K562 (cell line): ENCODE data around the gene TMPRSS5. TPM values are rescaled to one million over a fixed set of nuclear protein-coding genes. Genes with fewer than 3 reads are reported as not detected.

Experiments used
- ATAC-seq: fragments of 200-7000 bp; cut with Tn5 transposase; 3 replicates; pipeline ENCODE4 v1.9.1; 2020; ENCODE audit warnings: moderate library complexity
- BruUV-seq: library from RNA; stranded (reverse); fragments of 400-500 nt; replicated peaks from 2 replicates; lab custom pipeline; 2021; lab: Mats Ljungman, UMichigan
- CTCF ChIA-PET: fragments of 300-600 bp; formaldehyde crosslinking; extraction: SDS; loops from one replicate; lab custom pipeline; 2021; ENCODE audit warnings: low intra/inter-chr PET ratio; lab: Yijun Ruan, JAX
- POLR2A ChIA-PET: fragments of 300-600, 350-650 bp; sonication (Branson Sonifier 250); formaldehyde crosslinking; extraction: SDS; loops from one replicate; lab custom pipeline; 2021; ENCODE audit warnings: antibody characterized with exemption, inconsistent platforms; lab: Yijun Ruan, JAX
- DNase-seq, 4 experiments: peaks; one replicate each; pipeline versions ENCODE4 v3.0.0 to v3.0.0-alpha.2; 2011 to 2018; ENCODE audit warnings: low spot score in 3 of 4, mixed read lengths in 3 of 4; ENCODE audit errors: extremely low read depth in 1 of 4
- FAIRE-seq: peaks from 2 replicates; lab custom pipeline; 2011; peaks lifted over from hg19 to GRCh38; lab: Jason Lieb, UNC
- H2AFZ ChIP-seq: 2 replicates; pipeline ENCODE4 v1.6.0; 2011; ENCODE audit warnings: low read depth, low read length, control low read depth, inconsistent platforms
- H3K27ac ChIP-seq: fragments of 200-600 bp; 3 replicates; pipeline ENCODE4 v1.8.0; 2011; ENCODE audit warnings: low read depth, mild to moderate bottlenecking, control low read depth, inconsistent platforms, low read length, moderate library complexity, mixed read lengths; ENCODE audit errors: extremely low read depth
- H3K27me3 ChIP-seq, 2 experiments: fragments of 300-600 bp in 1 of 2; 2 replicates in 1 of 2; 3 replicates in 1 of 2; pipeline versions ENCODE4 v1.6.0 to v1.8.0; 2011; ENCODE audit warnings: inconsistent platforms in 2 of 2, low read length in 2 of 2, mild to moderate bottlenecking in 1 of 2, mixed read lengths in 1 of 2, moderate library complexity in 1 of 2; ENCODE audit not compliant: control insufficient read depth in 2 of 2, insufficient read depth in 2 of 2
- H3K36me3 ChIP-seq: fragments of 300-600 bp; 3 replicates; pipeline ENCODE4 v1.8.0; 2011; ENCODE audit warnings: mild to moderate bottlenecking, low read length, inconsistent platforms; ENCODE audit not compliant: control insufficient read depth, insufficient read depth
- H3K4me1 ChIP-seq, 2 experiments: fragments of 200-600 bp in 1 of 2; replicated peaks in 1 of 2; 2 replicates in 1 of 2; 3 replicates in 1 of 2; pipeline versions ENCODE4 v1.5.1 to v1.8.0; 2011; ENCODE audit warnings: inconsistent platforms in 2 of 2, low read length in 2 of 2, mild to moderate bottlenecking in 1 of 2, mixed read lengths in 1 of 2, moderate library complexity in 1 of 2; ENCODE audit not compliant: control insufficient read depth in 2 of 2, insufficient read depth in 2 of 2
- H3K4me2 ChIP-seq: 2 replicates; pipeline ENCODE4 v1.6.1; 2011; ENCODE audit warnings: low read length, control low read depth, inconsistent platforms, mixed read lengths; ENCODE audit not compliant: insufficient read depth
- H3K4me3 ChIP-seq: fragments of 200-600 bp; sonication (generic), shearing (Covaris generic); 2 replicates; pipeline ENCODE4 v1.5.1; 2016; ENCODE audit warnings: control low read depth, inconsistent platforms
- H3K79me2 ChIP-seq: fragments of 200-600 bp; 3 replicates; pipeline ENCODE4 v1.8.0; 2011; ENCODE audit warnings: low read length, inconsistent platforms; ENCODE audit not compliant: control insufficient read depth, insufficient read depth
- H3K9ac ChIP-seq, 2 experiments: 2 replicates each; pipeline versions ENCODE4 v1.6.0 to v1.6.1; 2011; ENCODE audit warnings: low read depth in 2 of 2, low read length in 2 of 2, control low read depth in 1 of 2, inconsistent platforms in 1 of 2, mild to moderate bottlenecking in 1 of 2, mixed read lengths in 1 of 2; ENCODE audit not compliant: insufficient read depth in 1 of 2
- H3K9me1 ChIP-seq: one replicate; pipeline ENCODE4 v1.6.0; 2011; ENCODE audit warnings: inconsistent platforms, mild to moderate bottlenecking, low read length, moderate library complexity; ENCODE audit not compliant: control insufficient read depth, insufficient read depth
- H3K9me3 ChIP-seq: replicated peaks from 2 replicates; pipeline ENCODE4 v1.5.1; 2011; ENCODE audit warnings: low read depth, low read length, inconsistent platforms; ENCODE audit not compliant: control insufficient read depth, insufficient read depth
- H4K20me1 ChIP-seq: replicated peaks from 2 replicates; pipeline ENCODE4 v1.6.1; 2011; ENCODE audit warnings: low read length, inconsistent platforms, mixed read lengths; ENCODE audit not compliant: control insufficient read depth, insufficient read depth
- EGR1 ChIP-seq: fragments of 450-650 bp; conservative IDR thresholded peaks from 2 replicates; pipeline ENCODE4 v1.6.1; 2017; ENCODE audit warnings: mild to moderate bottlenecking
- ERF ChIP-seq: fragments of 450-650 bp; formaldehyde crosslinking; IDR thresholded peaks from 2 replicates; pipeline ENCODE4 v1.4.0; 2020; ENCODE audit warnings: mild to moderate bottlenecking, mixed read lengths
- MEF2A ChIP-seq: IDR thresholded peaks from 2 replicates; pipeline ENCODE4 v1.6.1; 2011; ENCODE audit warnings: low read depth, mild to moderate bottlenecking, low read length, moderate library complexity; ENCODE audit not compliant: control insufficient read depth
- MEIS2 ChIP-seq: fragments of 450-650 bp; IDR thresholded peaks from 2 replicates; pipeline ENCODE4 v1.6.1; 2014; ENCODE audit warnings: mild to moderate bottlenecking; ENCODE audit not compliant: partially characterized antibody
- NFE2 ChIP-seq: IDR thresholded peaks from 2 replicates; pipeline ENCODE4 v1.6.1; 2014; ENCODE audit warnings: antibody characterized with exemption, low read depth
- NRF1 ChIP-seq, 2 experiments: fragments of 450-650 bp; IDR thresholded peaks in 1 of 2; conservative IDR thresholded peaks in 1 of 2; 2 replicates each; pipeline ENCODE4 v1.6.1; 2014; ENCODE audit warnings: mild to moderate bottlenecking in 2 of 2
- WGBS: fragments of 100-300 bp; shearing (Covaris generic); methylation state at CpG from one replicate; pipeline ENCODE4 v1.1.6; 2016; ENCODE audit warnings: low coverage, mixed read lengths; ENCODE audit not compliant: insufficient coverage; ENCODE audit errors: missing lambda C conversion rate; 5-methylcytosine and 5-hydroxymethylcytosine counted together
- in situ Hi-C: fragments of 300-500 bp; cut with MboI; formaldehyde crosslinking; loops from 4 replicates; pipeline ENCODE4 v1.15.0; 2018; ENCODE audit warnings: inconsistent platforms, mixed read lengths
- intact Hi-C: fragments of 100-400 bp; cut with micrococcal nuclease; formaldehyde crosslinking; loops from 2 replicates; pipeline ENCODE4 v1.14.2; 2022
- polyA plus RNA-seq, 8 experiments: library from polyadenylated mRNA; depleted of rRNA in 4 of 8; stranded (reverse) in 5 of 8; unstranded in 3 of 8; fragments of >200 nt; fragmentation: Nextera tagmentation in 2 of 8; fragmentation: Illumina TruSeq in 1 of 8; extraction: Ambion mirVana in 2 of 8; extraction: Trizol in 1 of 8; gene quantifications; 2 replicates each; pipeline versions ENCODE4 v1.2.1 to v1.2.3, GENCODE V29; 2011 to 2014; ENCODE audit warnings: inconsistent platforms in 1 of 8, missing spikeins in 1 of 8
- total RNA-seq, 7 experiments: library from RNA; depleted of rRNA in 6 of 7; stranded (reverse); fragments of >200 nt in 6 of 7; fragmentation: Illumina TruSeq in 2 of 7; extraction: Trizol in 2 of 7; gene quantifications; 2 replicates each; pipeline versions ENCODE4 v1.2.1 to v1.2.3, GENCODE V29; 2011 to 2021; ENCODE audit warnings: low replicate concordance in 1 of 7

The TMPRSS5 gene
- total and polyA plus RNA-seq, 9 of the 15 experiments (the other 6 are each of a cell fraction or from before 2014, with no cell fraction given): 0.07 to 0.49 (median 0.17) TPM; not detected in 1

DNA sequence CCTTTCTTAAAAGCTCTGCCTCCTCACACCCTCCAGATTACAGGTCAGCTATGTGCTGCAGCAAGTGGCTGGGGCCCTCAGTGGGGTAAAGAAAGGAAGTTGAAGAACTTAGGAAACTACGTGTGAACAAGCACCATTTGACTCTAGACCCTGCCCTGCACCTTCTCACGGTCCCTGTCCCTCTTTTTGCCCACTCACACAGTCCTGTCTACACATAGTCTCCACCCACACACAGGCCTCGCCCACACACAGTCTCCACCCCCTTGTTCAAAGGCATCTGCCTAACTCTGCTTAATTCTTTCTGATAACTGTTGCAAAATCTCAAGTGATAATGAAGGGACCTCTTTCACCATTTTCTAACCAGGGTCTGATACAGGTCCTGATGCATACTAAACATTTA lies 59.0 kb downstream of the TMPRSS5 start:
- ATAC-seq: peak; percentile 96

DNA sequence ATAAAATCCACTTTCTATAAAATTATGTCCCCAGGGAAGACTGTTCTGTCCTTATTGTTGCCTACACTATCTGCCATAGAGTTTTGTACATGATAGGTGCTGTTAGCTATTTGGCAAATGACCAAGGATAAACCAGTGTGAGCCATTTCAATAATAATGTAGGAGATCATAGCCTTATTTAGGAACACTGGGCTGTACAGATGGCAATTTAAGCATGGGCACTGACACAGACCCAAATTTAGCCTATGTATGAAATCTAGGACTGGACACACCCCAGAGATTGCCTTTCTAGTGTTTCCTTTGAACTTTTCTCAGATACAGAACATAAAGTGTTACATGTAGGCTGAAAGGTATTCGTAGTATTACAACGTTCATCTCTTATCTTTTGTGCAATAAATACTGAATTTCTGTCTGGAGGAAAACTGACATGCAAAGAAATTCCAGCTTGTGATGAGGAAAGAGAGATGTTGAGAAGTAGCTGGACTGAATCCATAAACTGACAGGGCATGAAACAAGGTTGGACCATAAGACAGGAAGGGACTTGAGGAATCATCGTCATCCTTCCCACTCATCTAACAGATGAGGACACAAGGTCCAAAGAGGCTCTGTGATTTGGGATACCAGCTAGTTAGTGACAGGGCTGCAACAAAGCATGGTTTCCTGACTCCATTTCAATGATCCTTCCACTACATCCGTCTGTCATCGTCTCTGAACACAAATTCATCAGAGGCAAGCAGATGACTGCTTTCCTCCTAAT lies 60.3 kb downstream of the TMPRSS5 start:
- Histone ChIP-seq H3K79me2 (no peaks in the 10 kb centered on the region), H3K4me1 (peaks cover 5 to 17% of the 10 kb centered on the region in 2 experiments; a peak in 4 of 5 replicates), H3K9me3 (peaks cover 6% of the 10 kb centered on the region; the same call in 1 of the 2 replicates), H4K20me1 (no peaks in the 10 kb centered on the region), H3K36me3 (no peaks in the 10 kb centered on the region), H3K4me2 (no peak overlapping the region), H3K27ac (no peak overlapping the region), H3K27me3 (no peaks in the 10 kb centered on the region), H3K4me3 (no peak overlapping the region), H2AFZ (no peak overlapping the region), H3K9ac (no peak overlapping the region), H3K9me1 (no peaks in the 10 kb centered on the region)
- CTCF ChIA-PET: no interaction called here
- intact Hi-C loops: loop anchor here (5.0 kb wide), 1 partner anchor 47 kb away; no protein-coding TSS in a partner anchor
- BruUV-seq: no TSS peak
- POLR2A ChIA-PET: interaction anchor here (0.6 to 1.1 kb wide), 3 partner anchors 14 to 19 kb away, joined by 3 to 5 read pairs (median 3); no protein-coding TSS in a partner anchor
- DNase-seq (no peak), FAIRE-seq (no peak), ATAC-seq (no peak)
- TF ChIP-seq MEF2A: no peak
- peak; percentile 13 for TF ChIP-seq MEIS2
- WGBS: 29% methylated on average over 5 of the region's 5 CpGs
- in situ Hi-C loops: no loop called here

More for the DNA sequence above, 59.0 kb downstream of the TMPRSS5 start:
- POLR2A ChIA-PET: no interaction called here
- Histone ChIP-seq H3K4me3 (no peak overlapping the region), H3K79me2 (no peaks in the 10 kb centered on the region), H3K27me3 (no peaks in the 10 kb centered on the region), H3K4me1 (peaks cover 5 to 17% of the 10 kb centered on the region in 2 experiments; a peak in 4 of 5 replicates), H3K36me3 (no peaks in the 10 kb centered on the region), H3K27ac (no peak overlapping the region), H3K9me1 (no peaks in the 10 kb centered on the region), H2AFZ (peak overlapping the region; percentile 75), H3K9me3 (peaks cover 6% of the 10 kb centered on the region; the same call in 1 of the 2 replicates), H3K9ac (no peak overlapping the region), H4K20me1 (no peaks in the 10 kb centered on the region), H3K4me2 (no peak overlapping the region; the same call in 1 of the 2 replicates)
- intact Hi-C loops (loop anchor here (5.0 kb wide), 1 partner anchor 45 kb away; no protein-coding TSS in a partner anchor), in situ Hi-C loops (no loop called here)
- WGBS: 4% methylated on average over 3 of the region's 3 CpGs
- CTCF ChIA-PET: no interaction called here
- peak in 1 of 2 experiments; percentile 26; a peak in 2 of 4 replicates for TF ChIP-seq NRF1 (conservative IDR thresholded peaks at IDR 0.05 in 1 of 2, IDR thresholded peaks at IDR 0.05 in 1 of 2)
- TF ChIP-seq NFE2: 0 out of 2 replicates have a peak, but pooled peaks have one; percentile 15
- TF ChIP-seq EGR1: peak; percentile 89
- no peak for TF ChIP-seq ERF (CRISPR knock-in tag)
- DNase-seq: peak; percentile 47 to 61 (median 52)
- no TSS peak for BruUV-seq
- FAIRE-seq: peak; percentile 67
